Mucosa of stomach (tissue), 1 donor: Measurements from ENCODE around the gene CNOT3.
"Not testable (repeated sequence)": the region's sequence is repeated elsewhere in the genome, so short reads cannot be mapped to it uniquely, and the experiment has no call there.

Source experiments
- H3K27me3 ChIP-seq: one replicate; pipeline ENCODE4 v1.7.0; 2013; ENCODE audit warnings: mild to moderate bottlenecking, low read length; ENCODE audit not compliant: control insufficient read depth, insufficient read depth
- H3K36me3 ChIP-seq: one replicate; pipeline ENCODE4 v1.7.0; 2013; ENCODE audit warnings: low read length; ENCODE audit not compliant: control insufficient read depth, insufficient read depth
- H3K4me1 ChIP-seq: one replicate; pipeline ENCODE4 v1.7.0; 2013; ENCODE audit warnings: mild to moderate bottlenecking, low read length; ENCODE audit not compliant: control insufficient read depth, insufficient read depth
- H3K4me3 ChIP-seq: one replicate; pipeline ENCODE4 v1.7.0; 2013; ENCODE audit warnings: low read length
- H3K9ac ChIP-seq: one replicate; pipeline ENCODE4 v1.7.0; 2013; ENCODE audit warnings: mild to moderate bottlenecking, low read length, moderate library complexity
- H3K9me3 ChIP-seq: one replicate; pipeline ENCODE4 v1.7.0; 2013; ENCODE audit warnings: mild to moderate bottlenecking, low read length, moderate library complexity; ENCODE audit not compliant: control insufficient read depth
- donor health status: Pancreatic carcinoma.

Gene CNOT3

DNA sequence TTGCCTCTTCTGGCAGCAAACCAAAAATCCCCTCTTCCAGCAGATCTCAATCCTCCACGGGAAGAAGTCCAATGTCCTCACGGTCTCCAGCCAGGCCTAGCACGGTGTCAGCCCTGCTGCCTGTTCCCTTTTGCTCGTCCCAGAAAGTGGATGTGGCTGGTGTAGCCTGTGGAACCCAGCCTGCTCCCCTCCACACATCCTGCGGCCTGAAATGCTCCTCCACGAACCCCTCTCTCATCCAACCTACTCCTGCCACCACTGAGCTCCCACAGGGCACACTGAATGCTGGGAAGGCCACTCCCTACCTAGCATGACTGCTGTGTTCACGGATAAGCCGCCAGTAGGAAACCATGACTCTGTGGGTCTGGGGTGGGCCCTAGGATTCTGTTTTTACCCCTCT lies 48.8 kb downstream of the CNOT3 start:
- peak overlapping the region; percentile 24 for H3K9ac ChIP-seq
- no peaks in the 10 kb centered on the region for H3K27me3 ChIP-seq
- H3K36me3 ChIP-seq, result no peaks in the 10 kb centered on the region
- no peaks in the 10 kb centered on the region for H3K9me3 ChIP-seq
- H3K4me3 ChIP-seq, result no peak overlapping the region
- H3K4me1 ChIP-seq, result peaks cover 23% of the 10 kb centered on the region

DNA sequence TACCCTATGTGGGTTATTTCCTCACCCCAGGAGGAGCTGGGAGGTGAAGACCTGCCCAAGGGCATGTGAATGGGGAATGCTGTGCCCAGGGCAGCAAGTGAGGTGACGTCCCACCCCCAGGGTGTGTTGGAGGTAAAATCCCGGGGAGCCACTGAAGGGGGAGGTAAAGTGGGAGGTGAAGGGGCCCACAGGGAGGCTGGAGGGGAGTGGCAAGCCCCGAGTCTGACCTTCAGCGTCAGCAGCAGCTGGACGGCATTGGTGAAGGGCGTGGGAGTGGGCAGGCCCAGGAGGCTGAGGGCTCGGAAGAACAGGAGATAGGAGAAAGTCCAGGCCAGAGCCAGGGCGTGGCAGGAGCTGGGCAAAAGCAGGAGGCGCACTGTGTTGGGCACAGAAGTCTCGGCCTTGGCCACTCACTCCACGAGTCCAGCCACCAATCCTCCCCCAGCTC lies 49.4 kb downstream of the CNOT3 start:
- H3K4me1 ChIP-seq, result peaks cover 28% of the 10 kb centered on the region
- peak overlapping the region; percentile 24 for H3K9ac ChIP-seq
- no peaks in the 10 kb centered on the region for H3K9me3 ChIP-seq
- H3K27me3 ChIP-seq, result no peaks in the 10 kb centered on the region
- no peak overlapping the region for H3K4me3 ChIP-seq
- H3K36me3 ChIP-seq, result no peaks in the 10 kb centered on the region

DNA sequence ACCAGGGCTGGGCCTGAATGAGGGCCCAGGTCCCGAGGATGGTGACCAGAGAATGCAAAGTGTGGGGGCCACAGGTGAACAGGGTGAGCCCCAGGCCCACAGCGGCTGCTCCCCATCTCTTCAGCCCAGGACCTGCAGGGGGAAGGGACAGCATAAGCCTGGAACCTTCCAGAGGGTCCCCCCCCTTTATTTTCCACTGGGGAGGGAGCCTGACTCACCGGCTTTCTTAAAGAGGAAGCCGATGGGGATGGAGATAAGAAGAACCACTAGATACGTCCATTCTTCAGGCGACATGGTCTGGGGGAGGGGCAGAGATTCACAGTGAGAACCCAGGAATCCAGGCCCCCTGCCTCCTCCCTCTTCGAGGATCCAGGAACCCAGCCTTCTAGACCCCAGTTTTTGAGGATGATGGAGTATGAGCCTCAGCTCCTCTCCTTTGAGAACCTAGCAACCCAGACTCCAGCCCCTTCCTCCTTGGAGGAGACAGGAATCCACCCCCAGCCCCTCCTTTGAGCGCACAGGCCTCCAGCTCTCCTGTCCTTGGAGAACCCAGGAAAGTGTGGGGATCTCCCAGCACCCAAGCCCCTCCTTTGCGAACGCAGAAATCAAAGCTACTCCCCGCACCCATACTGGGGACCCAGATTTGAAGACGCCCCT lies 50.8 kb downstream of the CNOT3 start:
- peak overlapping the region; percentile 22 for H3K4me3 ChIP-seq
- peak overlapping the region; percentile 81 for H3K9ac ChIP-seq
- no peaks in the 10 kb centered on the region for H3K36me3 ChIP-seq
- H3K4me1 ChIP-seq, result peaks cover 33% of the 10 kb centered on the region
- no peaks in the 10 kb centered on the region for H3K9me3 ChIP-seq
- H3K27me3 ChIP-seq, result no peaks in the 10 kb centered on the region

DNA sequence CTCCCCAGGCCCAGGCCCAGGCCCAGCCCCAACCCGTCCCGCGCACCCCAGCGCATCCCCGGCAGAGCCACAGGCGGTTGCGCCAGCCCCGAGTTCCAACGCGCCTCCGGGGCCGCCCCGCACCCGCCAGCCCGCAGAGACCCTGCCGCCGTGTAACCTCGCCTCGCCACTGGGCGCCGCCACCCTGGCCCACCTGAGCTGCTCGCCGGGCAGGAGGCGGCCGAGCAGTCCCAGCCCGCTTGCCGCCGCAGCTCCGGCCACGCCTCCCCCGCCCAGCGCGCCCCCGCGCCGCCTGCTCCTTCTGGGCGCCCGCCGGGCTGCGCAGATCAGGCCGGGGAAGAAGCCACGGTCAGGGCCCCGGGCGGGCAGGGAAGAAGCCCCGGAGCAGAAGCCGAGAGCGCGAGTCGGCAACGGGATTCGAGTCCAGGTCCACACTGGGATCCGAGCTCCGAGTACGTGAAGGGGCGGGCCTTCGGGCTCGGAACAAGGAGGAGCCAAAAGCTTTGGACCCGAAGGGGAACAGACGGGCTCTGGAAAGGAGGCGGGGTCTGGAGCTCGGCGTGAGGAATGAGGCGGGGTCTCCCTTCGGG lies 51.7 kb downstream of the CNOT3 start, which contains the start of gene MBOAT7:
Gene MBOAT7 (minus strand): TSS at position 436 of the 590 bp plus-strand sequence. CDS start 1,072 bp downstream, outside the sequence.
- Histone ChIP-seq H3K27me3 (no peaks in the 10 kb centered on the region), H3K9ac (peak within 1 kb of the TSS; percentile 90), H3K4me3 (peak within 1 kb of the TSS; percentile 37), H3K9me3 (no peaks in the 10 kb centered on the region), H3K4me1 (peaks cover 33% of the 10 kb centered on the region), H3K36me3 (no peaks in the 10 kb centered on the region)

DNA sequence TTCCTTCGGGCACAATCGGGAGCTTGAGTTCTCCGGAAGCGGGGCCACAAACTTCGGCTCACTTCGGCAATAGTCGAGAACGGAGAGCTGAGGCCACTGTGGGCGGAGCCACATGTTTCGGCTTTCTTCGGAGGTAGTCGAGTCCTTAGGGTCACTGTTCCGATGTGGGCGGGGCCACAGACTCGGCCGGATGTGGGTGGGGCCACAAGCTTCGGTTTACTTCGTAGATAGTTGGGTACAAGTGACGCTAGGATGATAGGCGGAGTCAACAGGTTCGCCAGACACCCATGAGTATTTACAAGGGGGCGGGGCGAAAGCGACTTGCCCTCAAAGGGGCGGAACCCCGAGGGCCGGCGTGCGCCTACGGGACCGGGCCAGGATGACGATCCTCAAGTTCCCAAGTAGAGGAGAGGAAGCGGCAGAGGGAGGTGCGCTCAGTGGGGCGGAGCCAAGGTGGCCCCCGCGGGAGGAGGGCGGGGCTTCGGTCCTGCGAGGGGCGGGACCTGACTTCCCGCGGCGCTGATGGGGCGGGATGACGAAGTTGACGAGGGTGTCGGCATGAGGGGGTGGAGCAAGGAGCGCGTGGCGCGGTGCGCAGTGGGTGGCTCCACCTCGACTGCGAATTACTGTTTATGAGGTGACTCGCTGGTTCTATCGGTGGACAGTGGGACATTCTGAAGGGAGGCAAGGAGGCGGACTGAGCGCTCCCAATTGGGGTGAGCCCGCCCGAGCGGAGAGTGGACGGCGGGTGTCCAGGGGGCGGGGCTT lies 52.4 kb downstream of the CNOT3 start:
- Histone ChIP-seq H3K9ac (peak overlapping the region; percentile 90), H3K9me3 (no peaks in the 10 kb centered on the region)

DNA sequence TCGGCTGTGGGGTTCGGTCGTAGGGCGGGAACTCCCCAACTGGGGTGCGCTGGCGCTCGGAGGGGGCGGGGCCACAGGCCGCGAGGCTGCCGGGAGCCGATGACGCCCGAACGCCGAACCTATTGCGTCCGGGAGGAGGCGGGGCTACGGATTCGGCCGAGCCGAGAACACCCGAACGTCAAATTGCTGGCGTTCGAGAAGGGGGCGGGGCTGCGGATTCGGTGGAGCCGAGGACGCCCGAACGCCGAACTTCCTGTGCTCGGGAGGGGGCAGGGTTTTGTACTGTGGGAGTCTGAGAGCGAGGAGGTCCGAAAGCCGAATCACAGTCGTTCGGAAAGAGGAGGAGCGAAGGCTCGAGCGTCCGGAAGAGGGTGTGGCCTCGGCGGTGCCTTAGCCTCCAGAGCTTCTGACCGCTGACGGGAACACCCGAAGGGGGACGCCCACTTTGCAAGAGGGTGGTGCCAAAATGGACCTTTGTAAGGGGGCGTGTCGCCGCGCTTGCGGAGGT lies 53.0 kb downstream of the CNOT3 start:
- no peaks in the 10 kb centered on the region for H3K9me3 ChIP-seq
- peak overlapping the region; percentile 77 for H3K4me3 ChIP-seq
- H3K36me3 ChIP-seq, result no peaks in the 10 kb centered on the region
- H3K27me3 ChIP-seq, result no peaks in the 10 kb centered on the region
- peak overlapping the region; percentile 90 for H3K9ac ChIP-seq
- peaks cover 33% of the 10 kb centered on the region for H3K4me1 ChIP-seq

More for the DNA sequence above, 52.4 kb downstream of the CNOT3 start:
- peak overlapping the region; percentile 37 for H3K4me3 ChIP-seq
- H3K27me3 ChIP-seq, result no peaks in the 10 kb centered on the region
- peaks cover 33% of the 10 kb centered on the region for H3K4me1 ChIP-seq
- H3K36me3 ChIP-seq, result no peaks in the 10 kb centered on the region

DNA sequence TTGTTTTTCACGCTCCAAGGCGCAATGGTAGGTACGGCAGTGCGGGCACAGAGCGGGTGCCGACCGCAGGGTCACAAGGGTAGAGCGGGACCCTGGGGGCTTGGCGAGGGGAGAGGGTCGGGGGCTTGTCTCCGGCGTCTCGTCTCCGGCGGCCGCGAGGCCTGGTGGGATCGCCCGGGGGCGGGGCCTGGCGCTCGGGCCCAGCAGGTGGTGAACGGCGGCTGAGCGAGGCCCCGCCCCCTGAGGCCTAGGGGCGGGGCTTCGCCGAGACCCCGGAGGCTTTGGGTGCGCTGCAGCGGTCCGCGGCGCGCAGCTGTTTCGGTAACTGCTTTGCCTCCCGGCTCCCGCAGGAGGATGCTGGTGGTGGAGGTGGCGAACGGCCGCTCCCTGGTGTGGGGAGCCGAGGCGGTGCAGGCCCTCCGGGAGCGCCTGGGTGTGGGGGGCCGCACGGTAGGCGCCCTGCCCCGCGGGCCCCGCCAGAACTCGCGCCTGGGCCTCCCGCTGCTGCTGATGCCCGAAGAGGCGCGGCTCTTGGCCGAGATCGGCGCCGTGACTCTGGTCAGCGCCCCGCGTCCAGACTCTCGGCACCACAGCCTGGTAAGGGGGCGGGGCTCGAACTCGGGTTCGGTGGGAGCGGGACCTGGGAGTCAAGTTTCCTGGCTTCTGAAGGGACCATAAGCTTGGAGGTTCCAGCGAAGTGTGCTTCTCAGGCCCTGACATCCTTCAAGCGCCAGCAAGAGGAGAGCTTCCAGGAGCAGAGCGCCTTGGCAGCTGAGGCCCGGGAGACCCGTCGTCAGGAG lies 53.6 kb downstream of the CNOT3 start, which contains the start of gene TSEN34:
Gene TSEN34 (plus strand): TSS at position 298 of the 800 bp plus-strand sequence. CDS start 57 bp downstream, at position 355.
- Histone ChIP-seq H3K9ac (peak within 1 kb of the TSS; percentile 90), H3K9me3 (no peaks in the 10 kb centered on the region), H3K4me3 (peak within 1 kb of the TSS; percentile 77), H3K4me1 (peaks cover 33% of the 10 kb centered on the region), H3K36me3 (no peaks in the 10 kb centered on the region), H3K27me3 (no peaks in the 10 kb centered on the region)

DNA sequence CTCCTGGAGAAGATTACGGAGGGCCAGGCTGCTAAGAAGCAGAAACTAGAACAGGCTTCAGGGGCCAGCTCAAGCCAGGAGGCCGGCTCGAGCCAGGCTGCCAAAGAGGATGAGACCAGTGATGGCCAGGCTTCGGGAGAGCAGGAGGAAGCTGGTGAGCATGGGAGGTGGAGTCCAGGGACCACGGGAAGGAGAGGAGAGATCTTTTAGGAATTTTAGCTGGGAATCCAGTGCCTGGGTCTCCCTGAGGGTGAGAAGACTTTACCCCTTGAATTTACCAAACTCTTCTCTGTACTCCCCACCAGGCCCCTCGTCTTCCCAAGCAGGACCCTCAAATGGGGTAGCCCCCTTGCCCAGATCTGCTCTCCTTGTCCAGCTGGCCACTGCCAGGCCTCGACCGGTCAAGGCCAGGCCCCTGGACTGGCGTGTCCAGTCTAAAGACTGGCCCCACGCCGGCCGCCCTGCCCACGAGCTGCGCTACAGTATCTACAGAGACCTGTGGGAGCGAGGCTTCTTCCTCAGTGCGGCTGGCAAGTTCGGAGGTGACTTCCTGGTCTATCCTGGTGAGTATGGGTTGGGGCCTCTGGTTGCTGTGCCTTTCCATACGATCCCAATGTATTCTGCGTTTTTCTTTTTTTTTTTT lies 54.4 kb downstream of the CNOT3 start:
- Histone ChIP-seq H3K36me3 (no peaks in the 10 kb centered on the region), H3K27me3 (no peaks in the 10 kb centered on the region), H3K9me3 (no peaks in the 10 kb centered on the region), H3K9ac (peak overlapping the region; percentile 90), H3K4me3 (peak overlapping the region; percentile 77), H3K4me1 (peaks cover 27% of the 10 kb centered on the region)

DNA sequence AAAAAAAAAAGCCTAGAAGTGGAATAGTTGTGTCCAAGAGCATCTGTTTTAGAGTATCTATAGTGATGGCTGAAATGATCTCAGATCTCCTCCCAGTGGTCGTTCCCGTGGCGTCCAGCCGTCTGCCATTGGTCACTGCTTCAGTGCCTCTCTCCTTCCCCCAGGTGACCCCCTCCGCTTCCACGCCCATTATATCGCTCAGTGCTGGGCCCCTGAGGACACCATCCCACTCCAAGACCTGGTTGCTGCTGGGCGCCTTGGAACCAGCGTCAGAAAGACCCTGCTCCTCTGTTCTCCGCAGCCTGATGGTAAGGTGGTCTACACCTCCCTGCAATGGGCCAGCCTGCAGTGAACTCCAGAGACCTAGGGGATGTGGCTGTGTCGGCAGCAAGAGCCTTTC lies 55.4 kb downstream of the CNOT3 start:
- H3K27me3 ChIP-seq, result no peaks in the 10 kb centered on the region
- no peaks in the 10 kb centered on the region for H3K36me3 ChIP-seq
- no peaks in the 10 kb centered on the region for H3K9me3 ChIP-seq
- H3K4me1 ChIP-seq, result peaks cover 19% of the 10 kb centered on the region
- no peak overlapping the region for H3K9ac ChIP-seq
- H3K4me3 ChIP-seq, result no peak overlapping the region

DNA sequence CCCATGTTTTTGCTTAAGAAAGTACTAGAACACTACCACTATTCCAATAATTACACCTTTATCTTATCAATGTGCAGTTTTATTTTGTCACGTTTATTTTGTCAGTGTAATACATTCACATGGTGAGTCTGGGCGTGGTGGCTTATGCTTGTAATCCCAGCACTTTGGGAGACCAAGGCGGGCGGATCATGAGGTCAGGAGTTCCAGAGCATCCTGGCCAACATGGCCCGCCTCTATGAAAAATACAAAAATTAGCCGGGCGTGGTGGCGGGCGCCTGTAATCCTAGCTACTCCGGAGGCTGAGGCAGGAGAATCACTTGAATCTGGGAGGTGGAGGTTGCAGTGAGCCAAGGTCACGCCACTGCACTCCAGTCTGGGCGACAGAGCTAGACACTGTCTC lies 56.9 kb downstream of the CNOT3 start:
- H3K4me1 ChIP-seq, result peaks cover 10% of the 10 kb centered on the region
- H3K27me3 ChIP-seq, H3K4me3 ChIP-seq, H3K9me3 ChIP-seq, H3K36me3 ChIP-seq, H3K9ac ChIP-seq: not testable (repeated sequence)

DNA sequence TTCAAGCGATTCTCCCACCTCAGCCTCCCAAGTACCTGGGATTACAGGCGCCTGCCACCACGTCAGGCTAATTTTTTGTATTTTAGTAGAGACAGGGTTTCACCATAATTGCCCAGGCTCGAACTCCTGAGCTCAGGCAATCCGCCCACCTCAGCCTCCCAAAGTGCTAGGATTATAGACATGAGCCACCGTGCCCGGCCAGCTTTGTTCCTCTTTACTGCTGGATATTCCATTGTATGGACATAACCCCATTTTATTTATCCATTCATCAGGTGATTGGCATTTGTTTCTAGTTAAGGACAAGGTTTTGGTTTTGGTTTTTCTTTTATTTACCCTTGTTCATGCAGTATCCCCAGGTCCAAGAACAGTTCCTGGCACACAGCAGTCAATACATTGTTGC lies 59.0 kb downstream of the CNOT3 start:
- Histone ChIP-seq H3K4me3 (no peak overlapping the region), H3K9ac (no peak overlapping the region), H3K27me3 (no peaks in the 10 kb centered on the region), H3K4me1 (peaks cover 13% of the 10 kb centered on the region), H3K36me3 (no peaks in the 10 kb centered on the region), H3K9me3 (no peaks in the 10 kb centered on the region)
